ENCODE measurements around the gene RIT2. TPM values are rescaled to one million over a fixed set of nuclear protein-coding genes. Genes with fewer than 3 reads are reported as not detected.

Gene RIT2
- total RNA-seq (2014; rRNA removed; shearing (Covaris generic)), result not detected in 2 replicates

DNA sequence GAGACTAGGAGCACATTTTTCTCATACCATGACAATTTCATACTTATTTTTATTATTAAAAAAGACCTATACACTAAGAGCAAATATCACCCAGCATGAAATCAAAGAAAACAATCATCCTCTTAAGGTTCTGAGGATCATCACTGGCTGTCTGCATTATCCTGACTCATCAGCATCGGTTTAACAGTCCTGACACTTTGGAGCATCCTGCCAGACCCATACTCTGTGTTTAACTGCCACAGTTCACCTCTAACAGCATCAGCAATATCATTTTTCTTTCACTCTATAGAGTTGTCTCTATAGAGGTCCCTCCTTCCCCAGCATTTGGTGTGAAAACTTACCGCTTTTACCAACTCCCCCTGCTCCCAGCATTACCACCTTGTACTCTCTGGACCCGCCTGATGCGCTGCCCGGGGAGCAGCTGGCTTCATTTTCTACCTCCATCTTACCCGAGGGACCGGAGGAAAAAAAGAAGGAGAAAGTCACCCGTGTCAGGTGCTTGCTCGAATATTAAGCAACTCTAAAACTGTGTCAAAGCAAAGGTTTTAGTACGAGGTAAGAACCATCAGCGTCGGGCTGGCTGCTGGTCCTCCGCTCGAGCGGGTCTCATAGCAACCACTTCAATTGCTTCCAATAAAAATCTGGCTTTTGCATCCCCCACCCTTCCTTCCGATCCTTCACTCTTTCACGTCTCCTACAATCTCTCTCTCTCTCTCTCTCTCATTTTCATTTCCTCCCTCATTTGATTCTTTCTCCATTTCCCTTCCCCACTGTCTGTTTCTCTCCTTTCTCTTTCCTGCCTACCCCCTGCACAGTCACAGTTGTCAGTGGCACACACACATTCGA is at the start of gene RIT2:
TSS of gene RIT2 (minus strand) at position 610 of the 846 bp plus-strand sequence.
- no peak for DNase-seq (ENCODE audit: low read depth)

DNA sequence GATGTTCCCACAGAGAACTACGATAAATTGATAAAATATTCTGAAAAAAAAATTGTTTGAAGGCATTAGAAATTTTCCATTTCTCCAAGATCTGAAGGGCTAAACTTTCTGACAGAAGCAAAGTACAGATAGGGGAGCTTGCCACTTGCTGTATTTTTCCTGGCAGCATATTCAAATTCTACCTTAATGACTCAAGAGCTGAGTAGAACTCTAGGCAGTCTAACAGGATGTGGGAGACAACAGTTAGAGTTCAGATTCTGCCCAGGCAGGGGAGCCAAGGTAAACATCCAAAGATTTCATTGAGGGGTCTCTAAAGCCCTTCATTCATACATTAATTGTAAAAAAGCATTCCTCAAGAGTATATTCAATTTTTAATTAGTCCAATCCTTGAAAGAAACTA is 46.0 kb upstream of the RIT2 start:
- DNase-seq (ENCODE audit: low read depth), result no peak

DNA sequence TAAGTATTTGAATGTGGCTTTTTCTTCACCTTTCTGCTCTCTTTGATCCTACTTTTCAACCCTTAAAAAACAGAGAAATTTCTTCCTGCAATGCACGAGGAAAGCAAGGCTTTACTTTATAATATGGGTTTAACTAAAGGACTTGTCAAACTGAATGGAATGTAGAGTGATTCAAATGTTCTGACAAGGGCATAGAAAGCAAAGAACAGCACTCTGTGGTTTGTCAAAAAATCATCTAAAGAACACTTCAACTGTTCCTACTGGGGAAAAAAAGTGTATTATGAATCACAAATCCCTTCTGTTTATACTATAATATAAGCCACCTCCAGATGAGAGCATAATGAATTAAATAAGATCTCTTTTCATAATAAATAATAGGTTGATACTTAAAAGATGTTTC is 45.0 kb upstream of the RIT2 start:
- DNase-seq (ENCODE audit: low read depth), result no peak

DNA sequence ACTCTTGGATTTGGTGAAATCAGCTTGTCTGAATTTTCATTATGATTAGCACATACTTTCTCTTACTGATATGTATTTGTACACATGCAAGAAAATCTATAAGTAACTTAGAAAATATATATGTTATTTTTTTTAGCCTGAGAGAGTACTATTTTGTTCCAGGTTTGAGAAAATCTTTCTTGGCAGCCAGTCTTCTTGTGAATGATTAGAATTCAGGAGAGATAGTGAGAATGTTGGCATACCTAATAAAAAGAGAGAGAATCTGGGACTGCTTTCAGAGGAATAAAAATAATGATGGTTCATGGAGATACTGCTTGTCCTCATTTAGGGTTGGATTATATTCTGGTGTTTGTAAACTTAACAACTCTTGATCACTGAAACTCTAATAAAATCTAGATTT is 44.4 kb upstream of the RIT2 start:
- DNase-seq (ENCODE audit: low read depth), result no peak

DNA sequence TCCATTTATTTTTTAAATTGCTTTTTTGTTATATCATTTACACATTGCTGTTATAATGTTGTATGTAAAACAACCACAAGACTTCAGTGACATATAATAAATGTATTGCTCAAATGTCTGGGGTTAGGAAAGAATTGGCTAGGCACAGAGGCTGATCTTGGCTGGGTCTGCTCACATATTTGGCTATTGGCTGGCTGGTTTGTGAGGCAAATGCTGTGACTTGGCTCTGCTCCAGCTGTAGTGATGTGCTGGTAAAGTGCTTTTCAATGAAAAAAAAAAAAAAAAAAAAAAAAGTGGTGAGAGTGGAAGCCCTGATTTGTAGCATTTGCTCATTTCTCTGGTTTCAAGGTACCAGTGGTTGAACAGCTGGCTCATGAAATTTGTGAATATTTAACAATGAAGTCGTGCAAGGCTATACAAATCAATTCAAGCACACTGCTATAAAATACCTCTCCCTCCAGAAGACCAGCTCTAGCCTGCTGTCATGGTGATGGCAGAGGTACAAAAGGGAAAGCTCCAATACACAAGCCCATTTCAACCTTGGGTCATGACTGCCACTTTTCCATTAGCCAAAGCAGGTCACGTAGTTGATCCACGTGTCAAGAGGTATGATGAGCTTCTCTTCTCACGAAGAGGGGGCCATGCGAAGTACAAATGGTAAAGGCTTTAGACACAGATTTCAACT is 43.7 kb upstream of the RIT2 start:
- no peak for DNase-seq (ENCODE audit: low read depth)

DNA sequence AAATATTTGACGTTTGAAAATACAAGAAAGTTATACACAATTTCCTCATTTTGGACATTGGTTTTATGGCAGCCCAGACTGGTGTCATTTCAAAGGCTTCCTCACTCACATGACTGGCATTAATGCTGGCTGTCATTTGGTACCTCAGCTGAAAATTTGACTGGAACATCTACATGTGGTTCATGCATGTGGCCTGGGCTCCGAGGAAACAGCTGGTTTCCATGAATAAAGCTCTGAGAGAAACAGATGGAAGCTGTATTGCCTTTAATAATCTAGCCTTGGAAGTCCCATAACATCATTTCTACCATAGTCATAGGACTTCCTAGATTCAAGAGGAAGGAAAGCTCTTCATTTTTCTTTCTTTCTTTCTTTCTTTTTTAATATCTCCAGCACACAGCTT is 42.9 kb upstream of the RIT2 start:
- no peak for DNase-seq (ENCODE audit: low read depth)

DNA sequence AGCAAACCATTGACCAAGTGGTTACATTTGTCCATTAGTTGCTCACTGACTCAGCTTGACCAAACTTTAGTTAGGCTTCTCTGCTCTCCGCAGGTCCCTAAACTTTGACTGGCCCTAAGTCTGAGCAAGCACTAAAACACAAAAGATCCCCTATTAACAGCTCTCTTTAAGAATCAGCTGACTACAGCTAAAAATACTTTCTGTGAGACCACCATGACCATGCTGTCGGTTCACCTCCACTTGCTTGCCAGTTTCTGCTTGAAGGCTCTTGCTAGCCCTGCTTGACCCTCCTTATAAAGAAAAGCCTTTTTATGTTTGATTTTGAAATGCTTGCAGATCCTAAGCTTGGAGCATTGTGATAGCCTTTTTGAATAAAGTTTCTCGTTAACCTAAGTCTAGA is 40.4 kb upstream of the RIT2 start:
- DNase-seq (ENCODE audit: low read depth), result no peak

DNA sequence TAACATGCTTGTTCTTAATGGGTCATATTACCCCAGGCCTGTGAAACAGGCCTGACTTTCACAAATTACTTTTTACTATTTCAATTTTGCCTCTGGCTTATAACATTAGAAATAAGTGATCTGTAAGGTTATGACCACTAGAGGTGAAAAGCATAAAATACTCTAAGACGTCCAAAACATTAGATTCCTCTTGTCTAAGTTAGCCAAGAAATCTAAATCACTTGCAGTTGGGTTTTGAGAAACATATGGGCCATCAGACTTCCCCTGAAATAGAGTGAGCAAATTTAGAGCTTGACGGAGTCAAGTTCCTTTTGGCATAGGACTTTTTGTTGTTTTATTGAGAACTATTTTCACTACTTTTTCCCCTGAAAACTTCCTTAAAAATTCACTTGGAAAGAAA is 32.7 kb upstream of the RIT2 start:
- no peak for DNase-seq (ENCODE audit: low read depth)

DNA sequence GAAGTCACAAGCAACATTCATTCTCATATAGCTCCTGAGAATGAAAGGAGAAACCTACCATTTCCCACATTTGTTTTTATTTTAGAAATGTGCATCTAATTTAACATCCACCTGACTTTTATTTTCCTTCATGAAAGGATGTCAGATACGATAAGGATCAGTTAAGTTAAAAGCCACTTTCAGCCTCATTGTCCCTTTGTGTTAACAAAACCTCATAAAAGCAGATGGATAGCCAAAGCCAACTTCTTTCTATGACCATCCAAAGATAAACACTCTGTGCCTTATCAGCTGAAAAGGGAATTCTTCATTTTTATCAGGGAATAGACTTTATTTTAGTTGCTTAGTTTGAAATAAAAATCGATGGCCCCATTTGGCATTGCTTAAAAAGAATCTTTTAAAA is 25.7 kb upstream of the RIT2 start:
- no peak for DNase-seq (ENCODE audit: low read depth)

DNA sequence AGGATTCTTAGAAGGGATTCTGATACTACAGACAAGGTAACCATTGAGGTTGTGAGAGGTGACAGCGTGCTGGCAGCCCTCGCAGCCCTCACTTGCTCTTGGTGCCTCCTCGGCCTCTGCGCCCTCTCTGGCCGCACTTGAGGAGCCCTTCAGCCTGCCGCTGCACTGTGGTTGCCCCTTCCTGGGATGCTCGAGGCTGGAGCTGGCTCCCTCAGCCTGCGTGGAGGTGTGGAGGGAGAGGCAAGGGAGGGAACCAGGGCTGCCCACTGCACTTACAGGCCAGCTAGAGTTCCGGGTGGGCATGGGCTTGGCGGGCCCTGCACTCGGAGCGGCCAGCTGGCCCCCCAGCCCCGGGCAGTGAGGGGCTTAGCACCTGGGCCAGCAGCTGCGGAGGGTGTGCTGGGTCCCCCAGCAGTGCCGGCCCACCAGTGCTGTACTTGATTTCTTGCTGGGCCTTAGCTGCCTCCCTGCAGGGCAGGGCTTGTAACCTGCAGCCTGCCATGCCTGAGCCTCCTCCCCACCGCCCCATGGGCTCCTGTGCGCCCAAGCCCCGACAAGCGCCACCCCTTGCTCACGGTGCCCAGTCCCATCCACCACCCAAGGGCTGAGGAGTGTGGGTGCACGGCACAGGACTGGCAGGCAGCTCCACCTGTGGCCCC is 23.9 kb upstream of the RIT2 start:
- no peak for DNase-seq (ENCODE audit: low read depth)

DNA sequence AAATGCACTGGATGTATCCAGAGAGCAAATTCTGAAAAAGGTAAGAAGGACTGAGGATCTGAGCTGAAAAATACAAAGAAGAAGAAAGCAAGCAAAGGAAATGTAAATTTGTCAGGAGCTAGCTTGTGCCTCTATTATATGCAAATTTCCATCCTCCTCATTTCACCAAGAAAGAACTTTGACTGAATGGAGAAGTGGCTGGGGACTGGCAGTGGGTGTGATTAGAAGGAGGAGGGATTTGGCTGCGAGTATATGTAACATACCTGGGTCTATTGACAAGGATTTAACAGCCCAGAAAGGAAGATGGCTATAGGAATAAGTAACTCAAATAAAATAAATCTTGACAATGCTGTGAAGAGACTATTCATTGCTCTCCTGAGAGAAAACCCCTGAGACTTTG is 19.4 kb upstream of the RIT2 start:
- no peak for DNase-seq (ENCODE audit: low read depth)

DNA sequence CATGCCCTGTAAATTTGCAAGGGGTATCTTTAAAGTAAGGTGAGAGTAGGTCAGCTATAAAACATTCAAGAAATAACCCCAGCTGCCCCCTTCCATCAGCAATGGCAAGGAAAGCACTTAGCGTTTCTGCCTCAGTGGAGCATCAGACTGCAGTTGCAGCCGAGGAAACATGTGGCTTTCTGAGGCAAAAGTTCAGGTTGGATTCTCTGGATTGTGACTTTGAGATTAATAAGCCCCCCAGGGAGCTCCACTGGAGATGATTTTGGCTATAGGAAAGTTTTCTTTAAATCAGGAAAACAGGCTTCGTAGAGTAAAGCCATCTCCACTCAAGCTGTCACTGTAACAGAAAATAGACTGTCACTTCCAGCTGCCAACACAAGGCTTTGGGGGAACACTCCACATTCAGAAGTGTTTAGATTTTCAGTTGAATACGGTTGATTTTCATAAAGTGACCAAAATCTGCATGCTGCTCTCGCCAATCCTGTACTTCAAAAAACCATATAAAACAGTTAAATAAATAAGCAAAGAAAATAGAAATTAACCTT is 15.3 kb upstream of the RIT2 start:
- no peak for DNase-seq (ENCODE audit: low read depth)

DNA sequence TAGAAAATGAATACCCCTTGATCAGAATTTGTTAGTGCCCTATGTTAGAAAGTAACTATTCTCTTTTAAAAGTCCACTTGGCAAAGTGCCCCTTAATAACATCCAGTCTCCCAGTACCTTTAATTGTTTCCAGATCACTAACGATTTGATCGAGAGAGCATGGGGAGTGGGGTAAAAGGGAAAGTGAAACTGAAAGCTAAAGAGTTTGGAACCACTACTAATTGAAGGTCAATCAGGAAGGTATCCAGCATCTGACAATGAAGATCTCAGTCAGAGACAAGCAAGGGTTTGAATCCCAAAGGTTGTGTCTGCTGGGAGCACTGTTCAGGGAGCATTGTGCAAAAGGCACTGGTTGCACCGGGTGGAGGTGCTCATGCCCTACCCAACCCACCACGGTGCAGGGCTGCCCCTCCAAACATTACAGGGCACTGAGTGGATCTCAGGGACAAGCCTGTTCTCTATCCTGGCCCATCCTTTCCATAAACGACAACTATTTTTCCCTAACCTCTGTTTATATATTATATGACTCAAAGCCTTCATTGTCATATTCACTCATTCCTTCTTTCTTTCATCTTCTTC is 14.6 kb upstream of the RIT2 start:
- peak; percentile 52 for DNase-seq (ENCODE audit: low read depth)

DNA sequence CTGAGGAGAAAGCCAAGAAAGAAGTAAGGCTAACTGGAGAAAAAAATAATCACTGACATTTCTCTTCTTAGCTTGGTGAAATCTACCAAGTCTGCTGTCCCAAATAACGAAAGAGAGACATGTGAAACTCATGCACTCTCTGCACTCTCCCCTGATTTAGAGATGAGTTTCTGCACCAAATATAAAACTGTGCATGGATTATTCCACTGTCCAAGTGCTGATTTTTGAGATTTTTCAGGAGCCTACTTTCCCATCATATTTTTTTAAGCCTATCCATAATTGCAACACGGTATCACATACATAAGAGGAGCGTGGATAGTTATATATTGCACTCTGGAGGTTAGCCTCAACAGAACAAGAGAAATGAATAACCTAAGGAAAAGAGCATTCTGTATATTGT is 10.0 kb upstream of the RIT2 start:
- no peak for DNase-seq (ENCODE audit: low read depth)

DNA sequence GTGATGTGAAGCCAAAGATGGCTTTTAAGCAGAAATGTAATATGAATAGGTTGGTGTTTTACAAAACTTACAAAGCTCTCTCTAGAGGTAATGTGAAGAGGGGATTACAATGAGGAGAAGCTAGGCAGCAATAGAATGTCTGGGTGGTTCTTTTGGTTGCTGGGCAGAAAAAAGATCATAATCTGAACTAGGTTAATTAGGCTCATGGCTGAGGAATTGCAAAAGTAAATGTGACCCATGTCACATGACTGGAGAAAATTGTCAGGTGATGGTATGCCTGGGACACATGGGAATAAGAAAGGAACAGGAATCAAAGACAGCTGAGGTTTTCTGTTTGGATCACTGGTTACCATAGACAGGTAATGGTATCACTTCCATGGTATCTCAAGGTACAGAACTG is 7.5 kb upstream of the RIT2 start:
- DNase-seq (ENCODE audit: low read depth), result no peak

DNA sequence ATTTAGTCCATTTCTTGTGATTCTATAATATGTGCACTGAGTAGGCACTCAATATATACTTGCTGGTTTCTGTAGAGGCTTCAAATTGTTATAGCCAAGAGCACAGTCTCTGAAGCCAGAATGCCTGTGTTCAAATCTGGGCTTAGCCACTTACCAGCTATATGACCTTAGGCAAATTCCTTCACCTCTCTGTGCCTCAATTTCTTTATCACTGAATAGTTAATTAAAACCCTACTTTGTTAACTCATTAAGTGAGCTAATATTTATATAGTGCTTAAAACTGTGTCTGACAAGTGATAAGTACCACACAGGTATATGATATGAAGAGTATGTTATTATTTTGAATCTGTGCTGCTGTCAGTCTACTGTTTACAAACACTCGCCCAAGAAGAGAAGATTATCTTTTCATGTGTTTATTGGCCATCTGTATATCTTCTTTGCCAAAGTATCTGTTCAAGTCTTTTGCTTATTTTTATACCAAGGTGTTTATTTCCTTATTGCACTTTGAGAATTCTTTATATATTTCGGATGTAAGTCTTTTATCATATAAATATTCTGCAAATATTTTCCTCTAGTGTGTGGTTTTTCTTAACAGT is 1.3 kb upstream of the RIT2 start:
- no peak for DNase-seq (ENCODE audit: low read depth)

DNA sequence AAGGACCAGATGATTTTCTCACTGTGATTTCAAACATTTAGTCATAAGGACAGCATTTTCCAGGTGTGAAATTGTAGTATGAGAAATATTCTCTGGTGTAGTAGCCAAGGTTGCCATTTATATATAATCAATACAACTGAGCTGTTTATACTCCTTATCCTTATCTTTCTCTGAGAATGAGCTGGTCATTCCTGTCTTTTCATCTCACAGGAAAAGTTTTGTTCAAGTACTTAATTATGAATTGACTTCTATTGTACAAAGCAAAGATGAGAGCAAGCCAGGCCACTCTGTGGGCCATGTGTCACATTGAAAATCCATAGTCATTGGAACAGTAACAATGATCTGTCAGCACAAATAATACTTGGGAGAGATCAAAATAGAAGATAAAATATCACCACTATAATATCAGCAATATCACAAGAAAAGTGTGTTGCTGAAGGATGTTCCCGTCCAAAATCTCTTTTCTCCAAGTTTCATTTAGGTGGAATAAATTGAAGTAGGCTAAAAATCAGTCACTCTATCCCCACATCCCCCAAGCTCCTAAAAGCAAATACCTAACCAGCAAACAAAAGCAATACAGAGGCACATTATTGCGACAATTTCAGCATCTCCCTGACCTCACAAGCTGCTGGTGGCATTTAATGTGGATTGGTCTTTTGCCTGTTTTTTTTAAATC is 2.1 kb downstream of the RIT2 start:
- no peak for DNase-seq (ENCODE audit: low read depth)

DNA sequence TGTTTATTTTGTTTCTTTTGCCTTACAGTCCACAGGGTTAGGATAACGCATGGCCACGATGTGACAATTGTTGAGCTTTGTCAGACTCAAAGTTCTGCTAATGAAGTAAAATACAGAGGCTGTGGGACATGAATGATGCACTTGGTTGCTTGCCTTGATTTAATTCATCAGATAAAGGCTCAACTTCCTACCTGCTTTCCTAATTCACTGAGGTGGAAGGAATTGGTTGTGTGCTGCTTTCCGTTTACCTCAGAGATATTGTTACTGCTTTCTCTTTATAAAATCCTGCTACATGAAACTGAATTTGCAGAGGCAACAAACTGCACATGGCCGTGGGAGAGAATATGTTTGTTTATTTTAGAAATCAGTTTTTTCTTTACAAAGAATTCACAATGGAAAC is 6.6 kb downstream of the RIT2 start:
- no peak for DNase-seq (ENCODE audit: low read depth)

DNA sequence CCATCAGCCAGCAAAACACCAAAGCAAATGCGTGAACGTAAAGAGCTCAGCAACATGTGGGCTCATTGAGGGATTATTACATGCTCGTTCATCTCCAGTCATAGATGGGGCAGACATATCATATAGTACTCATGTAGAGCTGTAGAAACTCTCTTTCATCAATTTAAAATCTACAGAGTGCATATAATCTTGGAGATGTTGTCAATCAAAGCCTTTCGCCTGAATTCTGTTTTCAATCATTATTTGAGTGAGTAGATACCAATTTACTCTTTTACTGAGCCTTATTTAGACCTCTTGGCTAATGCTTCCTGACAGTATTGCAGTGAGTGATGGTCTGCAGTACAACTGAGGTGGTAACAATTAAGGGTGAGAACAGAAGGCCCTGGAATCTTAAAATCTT is 7.0 kb downstream of the RIT2 start:
- no peak for DNase-seq (ENCODE audit: low read depth)

DNA sequence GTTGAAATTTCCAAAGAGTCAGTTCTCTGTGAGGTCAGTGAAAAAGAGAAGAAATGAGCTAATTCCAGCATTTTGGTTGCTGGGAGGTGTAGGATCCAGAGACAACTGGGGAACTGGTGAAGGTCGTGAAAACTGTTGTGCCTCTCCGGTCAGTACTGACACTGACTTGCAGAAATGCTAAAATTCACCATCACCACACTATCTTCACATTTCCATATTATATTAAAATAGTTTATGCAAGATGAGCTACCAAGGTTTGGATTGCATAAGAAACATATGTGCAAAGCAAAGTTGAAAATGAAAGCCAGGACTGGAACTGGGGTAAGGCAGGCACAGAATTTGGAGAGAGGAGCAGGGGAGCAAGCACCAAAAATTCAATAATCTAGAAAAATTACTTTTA is 21.8 kb downstream of the RIT2 start:
- no peak for DNase-seq (ENCODE audit: low read depth)

DNA sequence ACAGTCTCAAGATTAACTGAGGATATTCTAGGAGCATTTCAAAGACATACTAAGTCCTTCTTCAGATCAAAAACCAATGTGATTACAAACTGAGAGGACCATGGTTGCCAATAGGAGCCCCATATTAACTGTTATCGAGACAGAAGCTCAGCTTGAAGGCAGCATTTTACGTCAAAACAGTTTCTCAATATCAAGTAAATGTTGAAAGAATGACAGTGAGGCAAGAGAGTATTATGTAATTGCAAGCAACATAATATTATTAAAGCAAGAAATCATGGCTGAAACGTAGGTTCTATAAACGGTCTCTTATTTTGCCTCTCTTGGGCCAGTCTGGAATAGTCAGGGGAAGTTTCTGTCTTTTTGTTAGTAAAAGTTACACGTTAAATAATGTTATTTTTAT is 22.9 kb downstream of the RIT2 start:
- DNase-seq (ENCODE audit: low read depth), result no peak

Data from RPMI7951 (cell line).